ENCODE results near the gene IFNA4. TPM values are rescaled to one million over a fixed set of nuclear protein-coding genes. Genes with fewer than 3 reads are reported as not detected.

Gene IFNA4
- total and polyA plus RNA-seq, 11 donors, result not detected

DNA sequence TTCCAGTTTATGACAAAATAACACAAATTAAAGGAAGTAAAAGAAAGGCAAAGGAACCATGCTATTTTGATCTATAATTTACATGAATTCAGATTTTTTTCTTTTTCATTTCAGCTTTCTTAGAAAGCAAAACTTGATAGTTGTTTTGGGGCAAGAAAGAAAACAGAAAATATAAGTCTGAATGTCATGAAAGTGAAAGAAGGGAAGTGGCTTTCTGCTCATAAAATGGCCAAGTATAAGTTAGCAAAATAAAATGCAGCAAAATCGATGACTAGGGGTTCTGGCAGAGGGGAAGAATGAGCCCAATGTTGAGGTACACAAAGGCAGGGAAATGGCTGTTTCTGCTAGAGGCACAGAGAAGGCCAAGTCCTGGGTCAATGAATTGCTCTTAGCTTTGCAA is 42.8 kb downstream of the IFNA4 start:
- TF ChIP-seq, protein P1, sequence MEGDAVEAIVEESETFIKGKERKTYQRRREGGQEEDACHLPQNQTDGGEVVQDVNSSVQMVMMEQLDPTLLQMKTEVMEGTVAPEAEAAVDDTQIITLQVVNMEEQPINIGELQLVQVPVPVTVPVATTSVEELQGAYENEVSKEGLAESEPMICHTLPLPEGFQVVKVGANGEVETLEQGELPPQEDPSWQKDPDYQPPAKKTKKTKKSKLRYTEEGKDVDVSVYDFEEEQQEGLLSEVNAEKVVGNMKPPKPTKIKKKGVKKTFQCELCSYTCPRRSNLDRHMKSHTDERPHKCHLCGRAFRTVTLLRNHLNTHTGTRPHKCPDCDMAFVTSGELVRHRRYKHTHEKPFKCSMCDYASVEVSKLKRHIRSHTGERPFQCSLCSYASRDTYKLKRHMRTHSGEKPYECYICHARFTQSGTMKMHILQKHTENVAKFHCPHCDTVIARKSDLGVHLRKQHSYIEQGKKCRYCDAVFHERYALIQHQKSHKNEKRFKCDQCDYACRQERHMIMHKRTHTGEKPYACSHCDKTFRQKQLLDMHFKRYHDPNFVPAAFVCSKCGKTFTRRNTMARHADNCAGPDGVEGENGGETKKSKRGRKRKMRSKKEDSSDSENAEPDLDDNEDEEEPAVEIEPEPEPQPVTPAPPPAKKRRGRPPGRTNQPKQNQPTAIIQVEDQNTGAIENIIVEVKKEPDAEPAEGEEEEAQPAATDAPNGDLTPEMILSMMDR (IDR thresholded peaks at IDR 0.05), result no peak
- no peak for TF ChIP-seq POLR2A (IDR thresholded peaks at IDR 0.05)
- no peak for ATAC-seq
- WGBS, 4 donors, result 66 to 74% (median 67%) methylated on average over 1 of the region's 1 CpG
- peaks cover 0 to 15% (median 2%) of the 10 kb centered on the region in 12 donors for H3K9me3 ChIP-seq
- no peak for DNase-seq
- H3K36me3 ChIP-seq, result no peaks in the 10 kb centered on the region
- H3K27ac ChIP-seq, result peak overlapping the region in 1 of 12 donors; percentile 17
- peaks cover 0 to under 1% (median 0%) of the 10 kb centered on the region in 9 donors for H3K27me3 ChIP-seq
- H3K4me1 ChIP-seq, result peaks cover 0 to 19% (median 0%) of the 10 kb centered on the region in 12 donors
- H3K4me3 ChIP-seq, result no peak overlapping the region
- intact Hi-C loops (cut with DNase I), result no loop called here

DNA sequence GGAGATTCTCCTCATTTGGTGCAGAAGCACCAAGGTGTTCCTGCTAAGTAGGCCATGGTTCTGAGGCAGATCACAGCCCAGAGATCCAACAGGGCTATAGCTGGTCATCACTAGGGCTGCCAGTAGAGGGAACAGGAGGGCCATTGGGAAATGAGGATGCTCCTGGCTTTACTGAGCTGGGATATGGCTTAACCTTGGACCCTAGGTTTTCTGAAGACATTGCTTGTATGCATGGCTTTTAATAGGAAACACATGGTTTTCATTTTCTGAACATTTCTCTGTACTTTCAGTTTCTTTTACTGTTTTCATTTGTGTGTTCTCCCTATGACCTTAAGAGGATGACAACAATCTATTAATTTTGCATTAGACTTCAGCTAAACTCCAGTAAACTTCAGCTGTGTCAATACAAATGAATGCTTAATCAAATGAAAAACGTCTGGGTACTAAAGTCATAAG is 45.9 kb downstream of the IFNA4 start, which contains the start of gene IFNW1:
Gene IFNW1, minus strand, starts transcription at position 406 of the 456 bp plus-strand sequence. Its CDS starts 262 bp downstream, at position 144.
- no peak for DNase-seq
- H3K27me3 ChIP-seq, result no peaks in the 10 kb centered on the region
- H3K36me3 ChIP-seq, result no peaks in the 10 kb centered on the region
- 32 to 40% (median 36%) methylated on average over 1 of the region's 1 CpG for WGBS, 4 donors
- no peak within 1 kb of the TSS for H3K27ac ChIP-seq
- no peak within 1 kb of the TSS for H3K4me3 ChIP-seq
- H3K4me1 ChIP-seq, result peaks cover 0 to 19% (median 0%) of the 10 kb centered on the region in 12 donors
- no peaks in the 10 kb centered on the region for H3K9me3 ChIP-seq
- no peak for ATAC-seq
- TF ChIP-seq, protein P1 (IDR thresholded peaks at IDR 0.05), result no peak
- no peak for TF ChIP-seq POLR2A (IDR thresholded peaks at IDR 0.05)
- intact Hi-C loops (cut with DNase I), result no loop called here

DNA sequence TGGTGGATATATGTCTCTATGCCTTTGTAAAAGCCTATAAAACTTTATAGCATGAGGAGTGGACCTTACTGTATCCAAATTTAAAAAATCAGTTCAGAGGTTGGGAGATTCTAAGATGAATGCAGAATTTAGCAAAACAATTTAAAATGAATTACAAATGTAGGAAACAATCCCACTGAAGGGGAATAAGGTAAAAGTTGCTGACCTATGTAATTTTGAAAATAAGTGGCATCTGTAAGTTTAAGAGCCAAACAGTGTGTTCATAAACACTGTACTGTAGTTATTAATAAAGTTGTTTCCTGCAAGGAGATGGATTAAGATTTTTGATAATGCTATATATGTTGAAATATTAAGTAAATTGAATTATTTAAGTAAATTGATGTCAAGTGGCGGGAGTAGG is 50.4 kb downstream of the IFNA4 start:
- no peak overlapping the region for H3K4me3 ChIP-seq
- WGBS, 4 donors, result 0 to 97% (median 46%) methylated on average over 1 of the region's 1 CpG

More for the DNA sequence above, 50.4 kb downstream of the IFNA4 start:
- TF ChIP-seq, protein P1 (IDR thresholded peaks at IDR 0.05), result no peak
- TF ChIP-seq POLR2A (IDR thresholded peaks at IDR 0.05), result no peak
- peaks cover 0 to 10% (median 0%) of the 10 kb centered on the region in 12 donors for H3K4me1 ChIP-seq
- ATAC-seq, result no peak
- DNase-seq, result no peak
- no peaks in the 10 kb centered on the region for H3K36me3 ChIP-seq
- intact Hi-C loops (cut with DNase I), result no loop called here
- H3K9me3 ChIP-seq, result no peaks in the 10 kb centered on the region
- H3K27ac ChIP-seq, result no peak overlapping the region
- no peaks in the 10 kb centered on the region for H3K27me3 ChIP-seq

Other genes with a start within 250 kb of the IFNA4 start
- 1 to 10 TPM in 2 of 9 donors, under 1 TPM in 7; 0.33 to 2.8 (median 0.69) TPM for gene HACD4, start 155.9 kb downstream of the IFNA4 start, total RNA-seq
- gene HACD4, start 155.9 kb downstream of the IFNA4 start, polyA plus RNA-seq, result under 1 TPM; 0.23 to 0.37 TPM
- gene IFNB1, start 109.6 kb downstream of the IFNA4 start, total RNA-seq, result not detected
- gene IFNB1, start 109.6 kb downstream of the IFNA4 start, polyA plus RNA-seq, result not detected
- gene IFNW1, start 45.8 kb downstream of the IFNA4 start, total RNA-seq, result not detected
- not detected for gene IFNW1, start 45.8 kb downstream of the IFNA4 start, polyA plus RNA-seq
- gene IFNA21, start 20.9 kb downstream of the IFNA4 start, total RNA-seq, result not detected
- not detected for gene IFNA21, start 20.9 kb downstream of the IFNA4 start, polyA plus RNA-seq
- gene IFNA7, start 14.6 kb upstream of the IFNA4 start, total RNA-seq, result not detected
- not detected for gene IFNA7, start 14.6 kb upstream of the IFNA4 start, polyA plus RNA-seq
- not detected for gene IFNA10, start 19.6 kb upstream of the IFNA4 start, total RNA-seq
- not detected for gene IFNA10, start 19.6 kb upstream of the IFNA4 start, polyA plus RNA-seq
- not detected for gene IFNA16, start 29.7 kb upstream of the IFNA4 start, total RNA-seq
- not detected for gene IFNA16, start 29.7 kb upstream of the IFNA4 start, polyA plus RNA-seq
- gene IFNA17, start 40.6 kb upstream of the IFNA4 start, total RNA-seq, result not detected
- gene IFNA17, start 40.6 kb upstream of the IFNA4 start, polyA plus RNA-seq, result not detected
- gene IFNA14, start 52.4 kb upstream of the IFNA4 start, total RNA-seq, result not detected
- not detected for gene IFNA14, start 52.4 kb upstream of the IFNA4 start, polyA plus RNA-seq
- not detected for gene IFNA5, start 117.7 kb upstream of the IFNA4 start, total RNA-seq
- not detected for gene IFNA5, start 117.7 kb upstream of the IFNA4 start, polyA plus RNA-seq
- gene KLHL9, start 147.8 kb upstream of the IFNA4 start, total RNA-seq, result 10 to 100 TPM; 10.7 to 15.1 (median 11.8) TPM
- gene KLHL9, start 147.8 kb upstream of the IFNA4 start, polyA plus RNA-seq, result 10 to 100 TPM in 1 of 2 donors, 1 to 10 TPM in 1; 4.4 to 12.6 TPM
- not detected for gene IFNA6, start 163.3 kb upstream of the IFNA4 start, total RNA-seq
- not detected for gene IFNA6, start 163.3 kb upstream of the IFNA4 start, polyA plus RNA-seq
- not detected for gene IFNA13, start 180.5 kb upstream of the IFNA4 start, total RNA-seq
- gene IFNA13, start 180.5 kb upstream of the IFNA4 start, polyA plus RNA-seq, result not detected
- gene IFNA2, start 197.8 kb upstream of the IFNA4 start, total RNA-seq, result not detected
- not detected for gene IFNA2, start 197.8 kb upstream of the IFNA4 start, polyA plus RNA-seq
- gene IFNA8, start 221.5 kb upstream of the IFNA4 start, total RNA-seq, result not detected
- not detected for gene IFNA8, start 221.5 kb upstream of the IFNA4 start, polyA plus RNA-seq